H9 (cell line): ENCODE results near the gene EBF4. TPM values are rescaled to one million over a fixed set of nuclear protein-coding genes. Genes with fewer than 3 reads are reported as not detected.

Source experiments
- DNase-seq: peaks from one replicate; pipeline ENCODE4 v3.0.0-alpha.2; 2017
- H2AFZ ChIP-seq: one replicate; pipeline ENCODE4 v1.6.1; 2013; ENCODE audit warnings: mild to moderate bottlenecking, low read length, control low read depth, moderate library complexity
- H2AK5ac ChIP-seq: 2 replicates; pipeline ENCODE4 v1.6.1; 2013; ENCODE audit warnings: low read length, control low read depth, mixed read lengths; ENCODE audit not compliant: insufficient read length
- H2BK120ac ChIP-seq: one replicate; pipeline ENCODE4 v1.6.1; 2013; ENCODE audit warnings: low read depth, mild to moderate bottlenecking, low read length, control low read depth, inconsistent platforms; ENCODE audit not compliant: poor library complexity, severe bottlenecking
- H2BK12ac ChIP-seq: 2 replicates; pipeline ENCODE4 v1.6.1; 2013; ENCODE audit warnings: low read length, control low read depth, mixed read lengths, low read depth; ENCODE audit not compliant: insufficient read length
- H2BK15ac ChIP-seq: 2 replicates; pipeline ENCODE4 v1.6.1; 2013; ENCODE audit warnings: low read depth, low read length, control low read depth
- H2BK20ac ChIP-seq: one replicate; pipeline ENCODE4 v1.6.1; 2013; ENCODE audit warnings: low read depth, mild to moderate bottlenecking, low read length, control low read depth, inconsistent platforms; ENCODE audit not compliant: poor library complexity, severe bottlenecking
- H2BK5ac ChIP-seq: 2 replicates; pipeline ENCODE4 v1.6.1; 2013; ENCODE audit warnings: low read length, control low read depth, mixed read lengths; ENCODE audit not compliant: insufficient read length
- H3K14ac ChIP-seq: 2 replicates; pipeline ENCODE4 v1.6.1; 2013; ENCODE audit warnings: low read length, control low read depth; ENCODE audit not compliant: insufficient read depth
- H3K18ac ChIP-seq: 2 replicates; pipeline ENCODE4 v1.6.1; 2013; ENCODE audit warnings: low read depth, mild to moderate bottlenecking, mixed read lengths, low read length, control low read depth; ENCODE audit not compliant: insufficient read length
- H3K23ac ChIP-seq: 2 replicates; pipeline ENCODE4 v1.6.1; 2013; ENCODE audit warnings: low read length, control low read depth, mixed read lengths, low read depth; ENCODE audit not compliant: insufficient read length
- H3K23me2 ChIP-seq: 2 replicates; pipeline ENCODE4 v1.6.1; 2013; ENCODE audit warnings: low read depth, mild to moderate bottlenecking, mixed read lengths, low read length, control low read depth; ENCODE audit not compliant: insufficient read length, poor library complexity, severe bottlenecking
- H3K27ac ChIP-seq: 2 replicates; pipeline ENCODE4 v1.5.1; 2013; ENCODE audit warnings: low read length, control low read depth, mixed read lengths, low read depth; ENCODE audit not compliant: insufficient read length
- H3K27me3 ChIP-seq: 2 replicates; pipeline ENCODE4 v1.6.1; 2013; ENCODE audit warnings: low read length, control low read depth, inconsistent platforms; ENCODE audit not compliant: insufficient read depth
- H3K4ac ChIP-seq: 2 replicates; pipeline ENCODE4 v1.6.1; 2013; ENCODE audit warnings: low read depth, mild to moderate bottlenecking, control low read depth, inconsistent platforms, low read length, moderate library complexity
- H3K4me1 ChIP-seq: 2 replicates; pipeline ENCODE4 v1.6.1; 2013; ENCODE audit warnings: low read length, control low read depth, inconsistent platforms; ENCODE audit not compliant: insufficient read depth
- H3K4me2 ChIP-seq: 2 replicates; pipeline ENCODE4 v1.6.1; 2013; ENCODE audit warnings: low read length, control low read depth, mixed read lengths; ENCODE audit not compliant: insufficient read length, insufficient read depth
- H3K56ac ChIP-seq: 2 replicates; pipeline ENCODE4 v1.6.1; 2013; ENCODE audit warnings: low read depth, mild to moderate bottlenecking, mixed read lengths, low read length, control low read depth; ENCODE audit not compliant: insufficient read length
- H3K79me1 ChIP-seq: 2 replicates; pipeline ENCODE4 v1.6.1; 2013; ENCODE audit warnings: low read depth, mild to moderate bottlenecking, moderate library complexity, low read length, control low read depth, inconsistent platforms; ENCODE audit not compliant: insufficient read depth, poor library complexity, severe bottlenecking
- H3K79me2 ChIP-seq: 2 replicates; pipeline ENCODE4 v1.6.1; 2013; ENCODE audit warnings: low read length, control low read depth, inconsistent platforms; ENCODE audit not compliant: insufficient read depth
- H3K9ac ChIP-seq: 2 replicates; pipeline ENCODE4 v1.6.1; 2013; ENCODE audit warnings: low read length, control low read depth, mixed read lengths; ENCODE audit not compliant: insufficient read length; ENCODE audit errors: extremely low read depth
- H3K9me3 ChIP-seq: one replicate; pipeline ENCODE4 v1.6.1; 2013; ENCODE audit warnings: low read depth, low read length, inconsistent platforms; ENCODE audit not compliant: control insufficient read depth
- H3T11ph ChIP-seq: one replicate; pipeline ENCODE4 v1.6.1; 2013; ENCODE audit warnings: mild to moderate bottlenecking, low read length, control low read depth, inconsistent platforms
- H4K20me1 ChIP-seq: one replicate; pipeline ENCODE4 v1.6.1; 2013; ENCODE audit not compliant: control insufficient read depth, insufficient read length, insufficient read depth
- H4K5ac ChIP-seq: 2 replicates; pipeline ENCODE4 v1.6.1; 2013; ENCODE audit warnings: low read depth, mild to moderate bottlenecking, mixed read lengths, low read length, control low read depth; ENCODE audit not compliant: insufficient read length
- H4K8ac ChIP-seq: replicated peaks from 2 replicates; pipeline ENCODE4 v1.6.1; 2013; ENCODE audit warnings: low read length, control low read depth, mixed read lengths, low read depth; ENCODE audit not compliant: insufficient read length
- H4K91ac ChIP-seq: 2 replicates; pipeline ENCODE4 v1.6.1; 2013; ENCODE audit warnings: low read depth, mild to moderate bottlenecking, moderate library complexity, mixed read lengths, low read length, control low read depth; ENCODE audit not compliant: insufficient read length
- H3K27ac Mint-ChIP-seq, 3 experiments: 2 replicates in 2 of 3; 3 replicates in 1 of 3; pipeline ENCODE4 v1.8.0; 2020 to 2021; ENCODE audit warnings: mixed read lengths in 3 of 3, mild to moderate bottlenecking in 1 of 3, moderate library complexity in 1 of 3
- H3K27me3 Mint-ChIP-seq: 2 replicates; pipeline ENCODE4 v1.8.0; 2021; ENCODE audit warnings: low read depth, mild to moderate bottlenecking, moderate library complexity, mixed read lengths
- H3K36me3 Mint-ChIP-seq, 3 experiments: 2 replicates in 2 of 3; 3 replicates in 1 of 3; pipeline ENCODE4 v1.8.0; 2020 to 2021; ENCODE audit warnings: low read depth in 3 of 3, mixed read lengths in 3 of 3; ENCODE audit not compliant: insufficient read depth in 1 of 3
- H3K4me1 Mint-ChIP-seq, 2 experiments: 2 replicates each; pipeline ENCODE4 v1.8.0; 2020; ENCODE audit warnings: mixed read lengths in 2 of 2
- H3K4me3 Mint-ChIP-seq, 2 experiments: 2 replicates in 1 of 2; 3 replicates in 1 of 2; pipeline ENCODE4 v1.8.0; 2020 to 2021; ENCODE audit warnings: mild to moderate bottlenecking in 2 of 2, mixed read lengths in 2 of 2, moderate library complexity in 1 of 2
- H3K9me3 Mint-ChIP-seq, 2 experiments: 2 replicates in 1 of 2; 3 replicates in 1 of 2; pipeline ENCODE4 v1.8.0; 2020; ENCODE audit warnings: mild to moderate bottlenecking in 2 of 2, mixed read lengths in 2 of 2, moderate library complexity in 1 of 2
- CTCF ChIP-seq: fragments of 200-600 bp; sonication (generic); conservative IDR thresholded peaks from 3 replicates; pipeline ENCODE4 v1.8.0; 2021; ENCODE audit warnings: antibody characterized with exemption, mild to moderate bottlenecking
- WGBS: extraction: QIAGEN DNeasy Blood & Tissue Kit; methylation state at CpG from one replicate; pipeline ENCODE4 v1.1.7; 2013; ENCODE audit warnings: missing lambda C conversion rate, low lambda C conversion rate, mixed read lengths; ENCODE audit not compliant: insufficient read length; ENCODE audit errors: extremely low coverage; 5-methylcytosine and 5-hydroxymethylcytosine counted together
- total RNA-seq: library from RNA; stranded (reverse); gene quantifications from 2 replicates; pipeline ENCODE4 v1.2.1, GENCODE V29; 2021

The EBF4 gene
- total RNA-seq, 1 experiment from 2014 or later = 3.9 TPM

DNA sequence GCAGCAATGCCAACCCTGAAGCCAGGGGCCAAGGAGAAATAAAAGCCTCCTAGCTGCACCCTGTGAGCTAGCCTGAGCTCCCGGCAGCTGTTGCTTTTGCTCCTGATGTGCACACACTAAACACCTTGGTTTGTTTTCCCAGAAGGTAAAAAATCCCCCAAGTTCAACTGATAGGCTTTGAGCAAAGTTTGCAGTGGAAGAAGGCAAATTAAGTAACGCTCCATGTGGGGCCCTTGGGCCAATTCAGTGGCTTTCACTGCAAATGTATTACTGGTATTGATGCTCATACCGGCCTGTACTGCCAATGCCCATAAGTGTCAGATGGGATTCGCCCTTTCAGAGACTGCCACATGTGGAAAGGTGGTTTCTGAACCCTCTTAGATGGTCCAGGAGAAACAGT lies 19.1 kb upstream of the EBF4 start:
- Histone ChIP-seq H4K8ac (no peak overlapping the region), H4K91ac (no peak overlapping the region), H2AK5ac (no peak overlapping the region), H3K56ac (no peak overlapping the region), H3K27ac (no peak overlapping the region), H2BK5ac (no peak overlapping the region), H3K4ac (no peak overlapping the region), H4K5ac (no peak overlapping the region), H2BK15ac (no peak overlapping the region), H3K4me1 (no peaks in the 10 kb centered on the region), H2BK12ac (no peak overlapping the region), H3K14ac (no peak overlapping the region), H3K79me1 (no peaks in the 10 kb centered on the region), H2BK120ac (no peak overlapping the region), H2AFZ (no peak overlapping the region), H3K9me3 (no peaks in the 10 kb centered on the region), H3K79me2 (no peaks in the 10 kb centered on the region), H3K9ac (no peak overlapping the region), H2BK20ac (no peak overlapping the region), H3K23me2 (no peaks in the 10 kb centered on the region), H3K23ac (no peak overlapping the region), H3K4me2 (no peak overlapping the region), H4K20me1 (no peaks in the 10 kb centered on the region), H3T11ph (no peak overlapping the region), H3K27me3 (no peaks in the 10 kb centered on the region), H3K18ac (no peak overlapping the region)
- WGBS = no CpG with 5 or more reads among the region's 4 CpGs
- Mint-ChIP-seq H3K9me3 (no peaks in the 10 kb centered on the region), H3K36me3 (no peaks in the 10 kb centered on the region), H3K27me3 (peaks cover 54% of the 10 kb centered on the region), H3K4me3 (no peak overlapping the region), H3K27ac (no peak overlapping the region), H3K4me1 (peaks cover 0 to 4% of the 10 kb centered on the region in 2 experiments; a peak in 2 of 4 replicates)
- no peak for TF ChIP-seq CTCF
- no peak for DNase-seq
